ENCODE data around the gene KLHDC10. TPM values are rescaled to one million over a fixed set of nuclear protein-coding genes. Genes with fewer than 3 reads are reported as not detected.

Gene KLHDC10
- total and polyA plus RNA-seq, 2 of the 13 experiments (the other 11 are each of a cell fraction or from before 2014, with no cell fraction given) = 11.9 to 21.6 TPM

GRCh38 chr7:130144312-130145171, 74.2 kb downstream of the KLHDC10 start (continued):
- TF ChIP-seq AHDC1 (CRISPR knock-in tag; IDR thresholded peaks at IDR 0.05; ENCODE audit: borderline replicate concordance) (peak; percentile 13; the same call in 1 of the 2 replicates), NPAS2 (CRISPR knock-in tag; IDR thresholded peaks at IDR 0.05; ENCODE audit: borderline replicate concordance) (no peak), ZNF609 (CRISPR knock-in tag; IDR thresholded peaks at IDR 0.05; ENCODE audit: borderline replicate concordance) (no peak), HNF4G (IDR thresholded peaks at IDR 0.05; ENCODE audit: borderline replicate concordance, low read depth, low read length) (peak; percentile 73), HNF4G (CRISPR knock-in tag; IDR thresholded peaks at IDR 0.05; ENCODE audit: borderline replicate concordance, low read depth) (0 out of 2 replicates have a peak, but pooled peaks have one; percentile 46), ZNF737 (CRISPR knock-in tag; IDR thresholded peaks at IDR 0.05; ENCODE audit: borderline replicate concordance) (no peak), MED8 (CRISPR knock-in tag; IDR thresholded peaks at IDR 0.05; ENCODE audit: insufficient replicate concordance) (no peak), ARID5B (CRISPR knock-in tag; IDR thresholded peaks at IDR 0.05) (peak; percentile 50)
